GM21447 (cell line): ENCODE measurements around the gene DNAJB4.

Source experiments
- ATAC-seq: cut with Tn5 transposase; IDR thresholded peaks from one replicate; pipeline ENCODE4 v1.9.1; 2021; ENCODE audit not compliant: unreplicated experiment

The DNAJB4 gene

DNA sequence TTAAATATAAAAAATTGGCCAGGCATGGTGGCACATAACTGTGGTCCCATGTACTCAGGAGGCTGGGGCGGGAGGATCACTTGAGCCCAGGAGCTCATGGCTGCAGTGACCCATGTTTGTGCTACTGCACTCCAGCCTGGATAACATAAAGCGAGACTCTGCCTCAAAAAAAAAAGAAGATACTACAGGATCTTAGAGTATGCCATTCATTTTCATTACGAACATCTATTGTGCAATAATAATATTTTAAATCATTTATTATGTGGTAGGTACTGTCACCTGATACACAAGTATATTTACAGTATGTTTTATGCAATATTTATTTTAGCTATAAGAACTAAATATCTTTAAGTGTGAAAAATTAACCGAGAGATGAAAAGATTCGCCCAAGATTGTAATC is 31.7 kb downstream of the DNAJB4 start:
- no peak for ATAC-seq

DNA sequence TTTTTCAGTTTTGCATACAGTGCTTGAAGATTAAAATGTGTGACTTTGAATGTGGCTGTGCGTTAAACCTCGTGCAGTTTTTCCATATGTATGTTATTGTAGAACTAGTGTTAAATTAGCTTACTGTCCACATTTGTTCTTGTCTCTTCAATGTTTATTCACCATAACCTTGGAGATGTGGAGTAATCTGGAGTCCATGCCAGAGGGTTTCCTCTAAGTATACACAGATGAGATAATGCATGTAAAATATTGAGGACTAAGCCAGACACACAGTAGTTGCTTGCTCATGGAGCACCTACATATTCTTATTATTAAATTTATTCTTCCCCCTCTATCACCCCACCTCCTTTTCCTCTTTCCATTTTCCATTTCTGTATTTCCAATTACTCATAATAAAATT is 33.3 kb downstream of the DNAJB4 start:
- ATAC-seq: no peak

DNA sequence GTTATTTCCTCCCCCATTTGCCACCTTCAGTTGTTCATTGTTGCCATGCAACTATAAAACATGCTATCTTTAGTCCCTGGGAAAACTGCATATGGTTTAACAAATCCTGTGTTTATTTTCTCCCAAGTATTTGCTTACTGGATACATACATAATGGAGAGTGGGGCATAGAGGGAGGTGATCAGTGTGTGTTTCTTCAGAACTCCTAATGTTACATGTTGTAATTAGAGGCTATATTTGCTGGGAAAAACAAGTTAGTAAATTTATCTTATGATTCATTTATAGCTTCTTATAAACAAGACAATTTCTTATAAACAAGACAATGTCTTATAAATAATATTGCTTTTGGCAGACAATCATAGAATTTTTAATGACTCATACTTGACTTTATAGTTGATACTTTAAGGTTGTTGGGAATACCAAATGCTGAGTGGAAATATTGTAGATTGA is 33.8 kb downstream of the DNAJB4 start:
- no peak for ATAC-seq

DNA sequence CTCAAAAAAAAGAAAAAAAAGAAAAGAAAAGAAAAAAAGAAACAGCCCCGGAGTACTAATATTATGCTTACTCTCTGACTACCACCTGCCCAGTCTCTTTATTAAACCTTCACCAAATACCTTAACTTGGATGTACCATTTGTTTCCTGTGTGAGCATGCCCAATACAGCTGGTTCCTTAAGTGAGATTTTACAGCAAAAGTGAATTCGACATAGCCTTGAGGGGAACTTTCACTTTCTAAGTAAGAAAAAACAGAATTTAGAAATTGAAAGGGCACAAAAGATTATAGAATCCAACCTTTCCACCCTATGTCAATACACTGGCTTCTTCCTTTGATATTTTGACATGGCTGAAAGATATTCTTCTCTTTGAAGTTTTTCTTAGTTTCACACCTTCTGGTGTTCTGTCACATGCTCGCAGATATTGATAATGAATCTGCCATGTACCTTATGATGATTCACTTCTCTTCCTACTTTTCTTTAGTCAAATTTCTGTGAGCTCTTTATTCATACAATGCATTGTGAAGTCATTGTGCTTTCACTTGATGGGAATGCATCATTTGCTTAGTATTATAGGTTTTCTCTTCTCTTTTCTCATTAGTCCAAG is 35.8 kb downstream of the DNAJB4 start:
- no peak for ATAC-seq

DNA sequence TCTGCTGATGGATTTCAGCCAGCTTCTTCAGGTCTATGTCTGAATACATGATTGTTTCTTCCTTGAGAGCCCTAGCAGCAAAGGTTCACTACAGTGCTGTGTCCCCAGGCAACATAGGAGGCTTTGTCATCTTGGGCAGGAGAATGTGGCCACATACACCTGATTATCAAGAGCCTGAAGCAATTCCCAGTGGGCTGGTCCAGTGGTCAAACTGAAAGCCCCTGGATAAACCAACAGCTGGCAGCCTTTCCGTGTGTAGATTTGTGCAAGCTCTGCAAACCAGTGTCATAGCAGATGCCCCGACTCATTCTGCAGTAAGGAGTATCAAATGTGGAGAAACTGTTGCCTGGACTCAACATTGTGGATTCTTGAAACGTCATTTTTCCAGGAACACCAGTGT is 38.7 kb downstream of the DNAJB4 start:
- no peak for ATAC-seq

DNA sequence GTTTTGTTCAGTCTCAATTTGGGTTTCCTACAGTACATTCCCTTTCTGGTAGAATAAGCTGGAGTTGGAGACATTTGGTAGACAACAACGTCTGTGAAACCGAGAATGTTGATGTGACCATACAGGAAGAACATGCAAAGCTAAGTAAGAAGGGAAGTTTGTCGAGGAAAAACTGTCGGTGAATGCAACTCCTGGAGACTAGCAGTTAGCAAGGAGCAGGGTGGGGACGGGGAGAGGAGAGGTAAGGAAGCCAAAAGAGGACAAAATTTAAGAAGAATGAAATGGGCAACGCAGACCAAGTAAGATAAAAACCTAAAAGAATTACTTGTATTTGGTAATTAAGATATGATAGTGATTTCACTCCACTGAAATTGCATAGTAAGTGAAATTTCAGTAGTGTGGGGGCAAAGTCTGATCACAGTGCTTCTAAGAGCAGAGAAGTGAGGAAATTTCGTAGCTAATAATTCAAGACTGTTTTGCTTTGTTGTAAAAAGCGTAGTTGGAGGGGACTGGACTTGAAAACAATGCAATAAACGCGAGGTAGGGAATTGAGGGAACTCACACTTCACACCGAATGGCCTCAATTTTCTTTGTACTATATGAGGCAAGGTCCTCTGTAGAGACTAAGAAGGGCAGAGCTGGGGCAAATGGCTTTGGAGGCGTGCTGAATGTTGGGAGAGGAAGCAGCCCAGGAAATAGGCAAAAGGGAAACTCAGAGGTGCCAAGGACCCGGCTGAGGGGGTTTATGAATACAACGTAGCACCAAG is 40.2 kb downstream of the DNAJB4 start:
- no peak for ATAC-seq

DNA sequence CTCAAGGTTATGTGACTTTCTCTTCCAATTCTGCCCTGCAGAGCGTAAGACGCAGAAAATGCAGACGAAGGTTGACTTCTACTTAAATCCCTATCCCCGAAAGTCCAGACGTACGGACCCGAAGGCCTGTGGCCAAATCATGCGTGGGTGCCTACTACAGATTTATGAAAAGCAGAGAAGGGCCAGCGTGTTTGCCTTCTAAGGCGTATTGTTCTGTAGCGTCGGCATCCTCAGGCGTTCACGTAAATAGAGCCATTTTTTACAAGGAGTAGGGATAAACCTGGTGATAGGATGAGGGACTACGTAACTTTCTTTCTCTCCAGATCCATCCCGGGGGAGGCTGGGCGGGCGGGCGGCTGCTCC is 40.8 kb downstream of the DNAJB4 start:
- no peak for ATAC-seq

DNA sequence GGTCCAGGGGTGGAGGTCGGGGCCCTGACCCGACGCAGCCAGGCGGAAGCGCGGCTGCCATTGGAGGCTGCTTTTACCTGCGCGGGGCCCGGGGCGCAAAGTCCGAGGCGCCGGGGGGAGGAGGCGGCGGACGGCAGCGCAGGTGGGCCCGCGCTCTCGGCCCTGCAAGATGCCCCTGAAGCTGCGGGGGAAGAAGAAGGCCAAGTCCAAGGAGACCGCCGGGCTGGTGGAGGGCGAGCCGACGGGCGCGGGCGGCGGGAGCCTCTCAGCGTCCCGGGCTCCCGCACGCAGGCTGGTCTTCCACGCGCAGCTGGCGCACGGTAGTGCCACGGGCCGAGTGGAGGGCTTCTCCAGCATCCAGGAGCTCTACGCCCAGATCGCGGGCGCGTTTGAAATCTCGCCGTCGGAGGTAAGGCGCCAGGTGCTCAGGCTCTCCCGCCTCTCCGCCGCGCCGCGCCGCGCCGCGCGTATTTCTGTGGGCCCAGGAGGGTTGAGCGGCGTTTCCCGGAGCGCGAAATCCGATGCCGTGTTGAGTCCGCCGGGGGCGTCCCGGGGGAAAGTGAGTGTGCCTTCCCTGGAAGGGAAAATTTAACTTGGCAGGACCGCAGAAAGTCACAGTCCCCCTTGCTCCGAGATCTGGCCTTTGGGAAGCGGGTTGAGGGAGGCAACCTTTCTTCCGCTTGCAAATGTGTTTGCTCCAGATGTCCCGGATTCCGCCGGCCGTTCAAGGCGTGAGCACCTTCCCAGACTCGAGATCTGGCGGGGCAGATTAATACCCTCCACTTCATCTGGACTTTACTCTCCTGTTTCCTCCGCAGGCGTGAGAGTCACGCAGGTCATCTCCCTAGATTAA is 41.4 kb downstream of the DNAJB4 start, which contains the start of gene GIPC2:
Gene GIPC2 (plus strand): TSS at position 41 of the 853 bp plus-strand sequence. CDS start 129 bp downstream, at position 170.
- no peak for ATAC-seq

DNA sequence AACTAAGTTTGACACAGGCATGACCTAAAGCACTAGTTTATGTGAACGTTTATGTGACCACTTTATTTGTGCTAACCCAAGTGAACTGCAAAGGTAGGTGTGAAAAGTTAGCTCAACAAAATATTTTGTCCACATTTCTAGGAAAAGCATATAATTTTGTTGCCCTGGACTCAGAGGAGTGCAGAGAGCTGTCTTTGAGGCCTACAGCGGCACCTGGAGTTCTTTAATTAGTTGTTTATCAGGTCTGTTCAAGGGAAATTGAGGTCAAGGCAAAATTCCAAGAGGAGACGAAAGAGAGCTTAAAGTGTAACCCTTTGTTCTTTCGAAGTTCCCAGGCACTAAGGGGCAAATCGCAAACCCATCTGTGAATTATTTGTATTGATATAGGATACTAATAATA is 42.4 kb downstream of the DNAJB4 start:
- no peak for ATAC-seq

DNA sequence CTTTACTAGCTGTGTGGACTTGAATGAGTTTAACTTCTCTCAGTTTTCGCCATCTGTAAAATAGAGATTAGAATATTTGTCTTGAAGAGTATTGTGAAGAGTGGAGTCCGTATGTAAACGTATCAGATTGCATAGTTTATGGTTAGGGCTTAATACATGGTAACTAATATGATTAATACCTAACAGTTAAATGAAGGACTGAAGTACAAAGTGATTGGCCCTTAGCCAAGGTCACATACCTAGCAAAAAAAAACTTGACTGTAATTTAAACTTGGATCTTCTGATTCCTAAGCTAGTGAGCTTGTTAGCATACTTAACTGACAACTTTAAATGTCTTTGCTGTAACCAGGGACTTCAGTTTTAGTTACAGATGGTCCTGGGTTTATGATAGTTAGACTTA is 42.9 kb downstream of the DNAJB4 start:
- no peak for ATAC-seq

DNA sequence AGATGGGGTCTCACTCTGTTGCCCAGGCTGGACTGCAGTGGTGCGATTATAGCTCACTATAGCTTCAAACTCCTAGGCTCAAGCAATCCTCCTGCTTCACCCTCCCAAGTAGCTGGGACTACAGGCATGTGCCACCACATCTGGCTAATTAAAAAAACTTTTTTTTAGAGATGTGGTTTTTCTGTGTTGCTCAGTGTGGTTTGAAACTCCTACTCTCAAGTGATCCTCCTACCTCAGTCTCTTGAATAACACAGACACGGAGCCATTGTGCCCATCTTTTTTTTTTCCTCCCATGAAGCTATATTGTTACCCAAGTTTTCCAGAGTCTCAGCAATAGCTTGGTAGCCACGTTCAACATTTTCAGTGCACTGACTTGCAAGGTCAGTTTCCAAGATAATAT is 43.7 kb downstream of the DNAJB4 start:
- ATAC-seq: no peak

DNA sequence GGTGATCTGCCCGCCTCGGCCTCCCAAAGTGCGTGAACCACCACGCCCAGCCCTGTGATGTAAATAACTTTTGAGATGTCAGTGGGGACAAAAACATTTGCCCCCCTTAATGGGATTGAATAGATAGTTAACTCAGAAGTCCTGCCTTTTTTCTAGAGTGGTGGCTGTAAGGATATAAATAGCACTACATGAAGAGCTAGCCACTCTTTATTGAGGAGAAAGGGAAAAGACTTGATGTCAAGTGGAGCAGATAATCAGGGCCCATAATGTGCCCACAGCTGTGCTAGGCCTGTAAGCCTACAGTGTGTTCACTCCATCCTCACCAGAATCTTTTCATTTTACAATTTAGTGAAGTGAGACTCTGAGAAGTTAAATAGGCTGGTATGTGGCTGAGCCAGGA is 44.7 kb downstream of the DNAJB4 start:
- no peak for ATAC-seq

DNA sequence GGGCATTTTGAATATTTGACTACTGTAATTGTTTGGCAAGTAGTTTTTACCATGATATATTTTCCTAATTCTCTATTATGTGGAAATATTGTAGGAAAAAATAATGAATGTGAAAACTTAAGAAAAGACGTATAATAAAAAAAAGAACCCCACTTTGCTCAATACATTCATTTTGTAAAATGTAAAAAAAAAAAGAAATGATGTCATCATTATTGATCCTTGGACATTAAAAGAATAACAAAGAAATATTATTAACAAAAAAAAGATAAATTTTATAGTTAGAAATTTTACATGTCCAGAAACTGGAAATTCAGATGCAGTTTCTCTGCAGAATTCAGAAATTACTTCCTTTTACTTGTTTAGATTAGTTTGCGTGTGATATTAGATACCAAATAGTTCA is 46.3 kb downstream of the DNAJB4 start:
- ATAC-seq: no peak

DNA sequence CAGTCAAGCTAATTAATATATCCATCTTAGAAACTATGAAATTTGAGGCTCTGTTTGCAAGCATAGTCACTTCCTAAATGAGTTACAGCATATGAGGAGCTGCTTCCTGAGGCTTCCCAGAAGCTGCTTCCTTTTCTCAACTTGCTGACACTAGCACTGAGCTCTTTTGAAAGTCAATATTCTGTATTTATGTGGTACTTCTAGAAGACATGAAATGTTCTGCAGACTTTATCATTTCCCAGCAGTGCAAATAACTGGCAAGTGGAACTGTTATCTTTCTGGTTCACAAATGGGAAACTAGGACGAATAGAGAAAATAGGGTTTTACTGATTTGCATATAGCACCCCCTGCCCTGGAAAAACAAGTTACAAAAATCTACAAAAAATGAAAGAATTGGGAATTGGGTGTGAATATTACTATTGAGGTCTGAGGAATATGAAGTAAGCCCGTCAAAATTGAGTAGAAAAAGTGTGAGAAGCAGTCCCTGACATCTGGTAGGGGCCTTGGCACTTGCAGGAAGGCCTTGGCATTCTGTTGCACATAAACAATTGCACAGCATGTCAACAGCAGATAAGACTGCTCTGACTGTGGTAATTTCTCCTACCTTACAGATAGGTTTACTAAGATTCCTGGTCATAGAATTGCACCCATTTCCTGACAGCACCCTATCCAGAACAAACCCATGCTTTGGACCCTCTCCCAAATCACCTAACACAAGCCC is 48.1 kb downstream of the DNAJB4 start:
- no peak for ATAC-seq

DNA sequence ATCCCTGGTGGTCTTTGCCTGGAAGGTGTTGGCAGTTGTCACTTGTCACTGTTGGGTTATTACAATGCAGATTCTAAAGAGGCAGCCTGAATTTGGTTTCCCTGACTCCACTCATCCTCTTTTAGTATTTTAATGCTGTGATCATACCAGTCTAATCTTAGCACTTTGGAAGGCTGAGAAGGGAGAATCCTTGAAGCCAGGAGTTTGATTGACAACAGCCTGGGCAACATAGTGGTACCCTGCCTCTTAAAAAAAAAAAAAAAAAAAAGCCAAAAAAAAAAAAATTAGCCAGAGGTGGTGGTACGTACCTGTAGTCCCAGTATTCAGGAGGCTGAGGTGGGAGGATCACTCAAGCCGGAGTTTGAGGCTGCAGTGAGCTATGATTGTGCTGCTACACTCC is 48.8 kb downstream of the DNAJB4 start:
- ATAC-seq: no peak

DNA sequence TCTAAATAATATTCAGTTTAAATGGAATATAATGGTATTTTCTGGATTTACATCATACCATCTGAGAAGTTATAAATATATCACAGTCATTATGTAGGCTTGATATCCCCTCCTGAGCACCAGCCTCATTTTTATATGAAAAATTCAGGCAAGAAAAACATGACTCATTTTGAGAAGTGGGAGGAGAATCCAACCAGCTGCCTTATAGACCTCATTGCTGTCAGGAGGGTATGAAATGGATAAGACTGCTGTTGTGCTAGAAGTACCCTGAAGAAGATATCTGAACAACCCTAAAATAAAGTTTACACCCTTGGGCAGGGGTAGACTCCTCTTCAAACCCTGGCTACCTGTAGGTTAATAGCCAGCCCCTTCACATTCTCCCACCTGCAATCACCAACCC is 49.8 kb downstream of the DNAJB4 start:
- ATAC-seq: no peak

DNA sequence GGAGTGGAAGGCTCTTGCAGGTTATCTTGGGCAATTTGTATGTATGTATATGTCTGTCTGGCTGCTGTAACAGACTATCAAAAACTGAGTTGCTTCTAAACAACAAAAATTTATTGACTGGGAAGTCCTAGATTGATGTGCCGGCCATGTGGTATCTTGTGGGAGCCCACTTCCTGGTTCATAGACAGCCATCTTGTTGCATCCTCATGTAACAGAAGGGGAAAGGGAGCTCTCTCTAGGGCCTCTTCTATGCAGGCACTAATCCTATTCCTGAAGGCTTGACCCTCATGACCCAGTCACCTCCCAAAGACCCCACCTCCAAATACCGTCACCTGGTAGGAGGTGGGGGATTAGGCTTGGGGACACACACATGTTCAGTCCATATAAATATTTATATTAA is 50.2 kb downstream of the DNAJB4 start:
- no peak for ATAC-seq

DNA sequence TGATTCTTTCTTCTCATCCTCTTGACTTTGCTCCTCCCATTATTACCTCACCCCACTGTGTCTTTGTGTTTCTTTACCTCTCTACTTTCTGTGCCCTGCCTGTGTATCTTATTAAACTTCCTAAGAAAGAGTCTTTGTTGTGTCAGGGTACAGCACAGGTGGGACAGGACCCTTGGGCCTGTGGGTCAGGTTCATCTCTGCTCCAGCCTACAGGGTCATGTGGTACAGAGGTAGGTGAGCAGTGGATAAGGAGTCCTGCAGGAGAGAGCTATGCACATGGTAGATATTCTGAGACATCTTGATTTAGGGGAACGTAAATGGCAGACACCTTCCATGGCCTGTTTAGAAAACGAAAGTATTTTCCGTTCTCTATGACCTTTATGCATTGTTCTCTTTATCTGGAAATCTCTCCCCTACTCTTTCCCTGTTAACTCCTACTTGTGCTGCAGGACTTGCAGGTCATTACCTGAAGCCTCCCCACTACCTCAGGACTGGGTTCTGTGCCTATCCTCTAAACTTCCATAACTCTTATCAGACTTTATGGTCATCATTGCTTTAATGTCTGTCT is 50.9 kb downstream of the DNAJB4 start:
- ATAC-seq: no peak

DNA sequence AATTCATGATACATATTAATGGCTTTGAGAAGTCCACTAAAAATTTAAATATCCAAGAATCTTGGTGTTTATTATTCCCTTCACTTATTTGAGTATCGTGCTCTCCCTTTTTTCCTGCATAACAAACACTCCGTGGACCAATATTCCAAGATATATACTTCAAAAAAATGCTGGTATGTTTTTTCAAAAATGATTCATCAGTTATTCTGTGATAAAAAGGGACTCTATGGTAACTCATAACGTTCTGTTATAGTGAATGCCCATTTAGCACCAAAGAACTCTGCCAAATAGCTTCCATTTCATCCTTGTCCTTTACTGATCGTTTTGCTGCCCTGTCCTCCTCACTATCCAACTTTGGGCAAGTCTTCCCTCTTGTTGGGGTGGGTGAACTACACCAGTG is 53.9 kb downstream of the DNAJB4 start:
- no peak for ATAC-seq

DNA sequence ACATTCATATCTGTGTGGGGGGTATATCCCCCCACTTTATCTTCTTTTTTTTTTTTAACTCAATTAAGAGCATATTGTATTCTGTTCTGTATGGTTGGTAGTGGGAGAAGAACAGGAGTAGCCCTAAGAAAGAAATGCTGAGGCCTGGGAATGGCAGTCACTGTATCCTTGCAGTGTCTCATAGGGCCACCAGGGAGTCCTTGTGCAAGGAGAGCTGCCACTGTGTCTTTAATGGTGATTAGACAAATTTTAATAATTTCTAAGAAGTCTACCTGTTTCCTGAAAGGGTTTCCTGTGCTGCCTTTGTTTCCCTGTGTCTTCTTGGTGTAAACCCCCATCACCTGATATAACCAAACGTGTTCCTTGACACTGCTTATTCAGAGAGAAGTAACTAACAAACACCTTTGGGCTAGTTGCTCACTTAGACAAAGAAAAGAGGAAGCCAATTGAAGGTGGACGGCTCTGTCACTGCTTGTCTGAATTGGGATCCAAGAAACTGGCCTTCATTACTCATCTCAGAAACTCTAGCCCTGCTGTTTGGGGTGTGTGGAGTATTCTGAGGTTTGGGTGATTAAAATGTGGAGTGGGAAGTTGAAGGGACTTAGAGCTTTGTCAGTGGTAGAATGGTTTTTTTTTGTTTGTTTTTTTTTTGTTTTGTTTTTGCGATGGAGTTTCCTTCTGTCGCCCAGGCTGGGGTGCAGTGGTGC is 56.3 kb downstream of the DNAJB4 start:
- peak; percentile 88 for ATAC-seq
